SK-N-SH treated with all-trans-retinoic acid at 6 μM for 48 hours (cell line): ENCODE data around the gene NUBP1.

ENCODE experiments used
- ARNTL ChIP-seq: fragments of 450-650 bp; formaldehyde crosslinking; IDR thresholded peaks from 2 replicates; pipeline ENCODE4 v1.5.0; 2020; ENCODE audit warnings: low read depth, mild to moderate bottlenecking, moderate library complexity, borderline replicate concordance
- BACH2 ChIP-seq: fragments of 250-450 bp; sonication (Bioruptor Pico); IDR thresholded peaks from 2 replicates; pipeline ENCODE4 v1.9.0; 2021; ENCODE audit warnings: mild to moderate bottlenecking, borderline replicate concordance
- CREB5 ChIP-seq: fragments of 250-450 bp; sonication (Bioruptor Pico); IDR thresholded peaks from 2 replicates; pipeline ENCODE4 v1.5.1; 2020; ENCODE audit warnings: low read depth, mild to moderate bottlenecking, moderate library complexity
- GLIS3 ChIP-seq: fragments of 250-450 bp; sonication (Bioruptor Pico); IDR thresholded peaks from 2 replicates; pipeline ENCODE4 v1.5.0; 2020; ENCODE audit warnings: mild to moderate bottlenecking, moderate library complexity
- OSR1 ChIP-seq: fragments of 250-450 bp; sonication (Bioruptor Pico); IDR thresholded peaks from 2 replicates; pipeline ENCODE4 v1.8.0; 2022; ENCODE audit warnings: moderate library complexity, mild to moderate bottlenecking, inconsistent platforms
- PATZ1 ChIP-seq: fragments of 250-450 bp; sonication (Bioruptor Pico); IDR thresholded peaks from 2 replicates; pipeline ENCODE4 v1.8.0; 2020; ENCODE audit warnings: mild to moderate bottlenecking, moderate library complexity, borderline replicate concordance
- PPARA ChIP-seq: fragments of 250-450 bp; sonication (Bioruptor Pico); IDR thresholded peaks from 2 replicates; pipeline ENCODE4 v1.5.0; 2020; ENCODE audit warnings: mild to moderate bottlenecking, borderline replicate concordance
- TOX ChIP-seq: fragments of 250-450 bp; sonication (Bioruptor Pico); IDR thresholded peaks from 2 replicates; pipeline ENCODE4 v1.8.0; 2021; ENCODE audit warnings: mild to moderate bottlenecking, moderate library complexity, borderline replicate concordance
- TSHZ2 ChIP-seq: fragments of 250-450 bp; sonication (Bioruptor Pico); IDR thresholded peaks from 2 replicates; pipeline ENCODE4 v1.5.0; 2020; ENCODE audit warnings: mild to moderate bottlenecking, moderate library complexity
- ZC3H10 ChIP-seq: fragments of 250-450 bp; sonication (Bioruptor Pico); IDR thresholded peaks from 2 replicates; pipeline ENCODE4 v1.5.1; 2021; ENCODE audit warnings: mild to moderate bottlenecking, moderate library complexity
- ZFP3 ChIP-seq: fragments of 250-450 bp; sonication (Bioruptor Pico); IDR thresholded peaks from 2 replicates; pipeline ENCODE4 v1.5.0; 2020; ENCODE audit warnings: mild to moderate bottlenecking, moderate library complexity
- ZFP30 ChIP-seq: fragments of 450-650 bp; formaldehyde crosslinking; IDR thresholded peaks from 2 replicates; pipeline ENCODE4 v1.5.0; 2022; ENCODE audit warnings: mild to moderate bottlenecking, moderate library complexity
- ZNF70 ChIP-seq: fragments of 450-650 bp; formaldehyde crosslinking; IDR thresholded peaks from 2 replicates; pipeline ENCODE4 v1.5.0; 2020; ENCODE audit warnings: mild to moderate bottlenecking, moderate library complexity

GRCh38 chr16:10761373-10761772, 17.7 kb downstream of the NUBP1 start:
- TF ChIP-seq BACH2 (CRISPR knock-in tag), result no peak
- TF ChIP-seq GLIS3 (CRISPR knock-in tag), result no peak
- TF ChIP-seq ZC3H10 (CRISPR knock-in tag), result no peak
- TF ChIP-seq OSR1 (CRISPR knock-in tag), result no peak
- TF ChIP-seq ZNF70, result no peak
- TF ChIP-seq ZFP3 (CRISPR knock-in tag), result no peak
- TF ChIP-seq PPARA (CRISPR knock-in tag), result no peak
- TF ChIP-seq TOX (CRISPR knock-in tag), result no peak
- no peak for TF ChIP-seq PATZ1
- no peak for TF ChIP-seq ZFP30 (CRISPR knock-in tag)
- TF ChIP-seq ARNTL (CRISPR knock-in tag), result no peak
- no peak for TF ChIP-seq TSHZ2
- TF ChIP-seq CREB5 (CRISPR knock-in tag), result no peak
